ENCODE measurements around the gene ANKS1A. TPM values are rescaled to one million over a fixed set of nuclear protein-coding genes. Genes with fewer than 3 reads are reported as not detected.
A peak's percentile ranks its signal among the peaks of the same experiment; 100 is the strongest.

The ANKS1A gene
- total and polyA plus RNA-seq, 11 donors = 11.0 to 49.5 (median 29.3) TPM

GRCh38 chr6:35023091-35024000 is 134.3 kb downstream of the ANKS1A start:
- no peak overlapping the region for H3K4me3 ChIP-seq

DNA sequence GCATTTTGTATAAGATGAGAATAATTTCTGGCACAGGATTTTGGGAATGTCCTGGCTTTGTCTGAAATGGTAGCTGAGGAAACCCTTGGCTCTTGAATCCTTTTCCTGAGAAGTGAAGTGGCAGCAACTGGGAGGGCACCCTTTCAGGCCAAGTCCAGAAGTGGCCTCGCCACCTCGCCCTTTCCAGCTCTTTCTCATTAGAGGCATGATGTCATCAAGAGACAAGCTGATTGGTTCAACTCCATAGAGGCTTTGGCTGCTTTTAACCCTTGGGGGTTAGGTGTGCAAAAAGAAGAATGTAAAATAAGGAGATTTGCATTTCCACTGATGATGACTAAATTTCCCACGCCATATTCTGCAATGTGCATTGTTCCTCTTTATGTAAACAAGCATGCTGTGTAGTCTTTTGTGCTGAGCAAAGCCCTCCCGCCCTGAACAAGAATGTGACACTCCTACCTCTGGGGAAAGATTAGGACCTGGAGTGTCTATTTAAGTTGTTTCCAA is 135.5 kb downstream of the ANKS1A start:
- DNase-seq (peak in 4 of 5 donors; percentile 66 to 79 (median 72)), ATAC-seq (peak; percentile 85 to 91 (median 89))
- intact Hi-C loops (cut with DNase I) = no loop called here
- WGBS, 4 donors = 10 to 13% (median 10%) methylated on average over 4 of the region's 4 CpGs
- no peaks in the 10 kb centered on the region for H3K9me3 ChIP-seq
- H3K27me3 ChIP-seq = no peaks in the 10 kb centered on the region
- no peak for TF ChIP-seq POLR2A (IDR thresholded peaks at IDR 0.05)
- TF ChIP-seq, protein P1, sequence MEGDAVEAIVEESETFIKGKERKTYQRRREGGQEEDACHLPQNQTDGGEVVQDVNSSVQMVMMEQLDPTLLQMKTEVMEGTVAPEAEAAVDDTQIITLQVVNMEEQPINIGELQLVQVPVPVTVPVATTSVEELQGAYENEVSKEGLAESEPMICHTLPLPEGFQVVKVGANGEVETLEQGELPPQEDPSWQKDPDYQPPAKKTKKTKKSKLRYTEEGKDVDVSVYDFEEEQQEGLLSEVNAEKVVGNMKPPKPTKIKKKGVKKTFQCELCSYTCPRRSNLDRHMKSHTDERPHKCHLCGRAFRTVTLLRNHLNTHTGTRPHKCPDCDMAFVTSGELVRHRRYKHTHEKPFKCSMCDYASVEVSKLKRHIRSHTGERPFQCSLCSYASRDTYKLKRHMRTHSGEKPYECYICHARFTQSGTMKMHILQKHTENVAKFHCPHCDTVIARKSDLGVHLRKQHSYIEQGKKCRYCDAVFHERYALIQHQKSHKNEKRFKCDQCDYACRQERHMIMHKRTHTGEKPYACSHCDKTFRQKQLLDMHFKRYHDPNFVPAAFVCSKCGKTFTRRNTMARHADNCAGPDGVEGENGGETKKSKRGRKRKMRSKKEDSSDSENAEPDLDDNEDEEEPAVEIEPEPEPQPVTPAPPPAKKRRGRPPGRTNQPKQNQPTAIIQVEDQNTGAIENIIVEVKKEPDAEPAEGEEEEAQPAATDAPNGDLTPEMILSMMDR (IDR thresholded peaks at IDR 0.05) = no peak
- peaks cover 0 to 33% (median 3%) of the 10 kb centered on the region in 9 donors for H3K36me3 ChIP-seq
- H3K27ac ChIP-seq = peak overlapping the region; percentile 28 to 95 (median 78)
- H3K4me1 ChIP-seq = peaks cover 21 to 99% (median 86%) of the 10 kb centered on the region in 12 donors
- H3K4me3 ChIP-seq = peak overlapping the region in 4 of 12 donors; percentile 8 to 17 (median 9)

More at GRCh38 chr6:35023091-35024000, 134.3 kb downstream of the ANKS1A start:
- peaks cover 26 to 100% (median 87%) of the 10 kb centered on the region in 12 donors for H3K4me1 ChIP-seq
- TF ChIP-seq, protein P1 (IDR thresholded peaks at IDR 0.05) = no peak
- no peak for TF ChIP-seq POLR2A (IDR thresholded peaks at IDR 0.05)
- peaks cover 0 to 39% (median 3%) of the 10 kb centered on the region in 9 donors for H3K36me3 ChIP-seq
- intact Hi-C loops (cut with DNase I) = no loop called here
- no peaks in the 10 kb centered on the region for H3K9me3 ChIP-seq
- peak overlapping the region in 11 of 12 donors; percentile 28 to 95 (median 79) for H3K27ac ChIP-seq
- WGBS, 4 donors = 47 to 58% (median 52%) methylated on average over 5 of the region's 5 CpGs
- DNase-seq (no peak), ATAC-seq (no peak)
- no peaks in the 10 kb centered on the region for H3K27me3 ChIP-seq

- peak in 1 of 4 donors; percentile 13 for ATAC-seq
- DNase-seq = no peak
- 44 to 51% (median 49%) methylated on average over 11 of the region's 11 CpGs for WGBS, 4 donors
- peak overlapping the region in 11 of 12 donors; percentile 28 to 95 (median 79) for H3K27ac ChIP-seq
- peaks cover 0 to 33% (median 3%) of the 10 kb centered on the region in 9 donors for H3K36me3 ChIP-seq
- TF ChIP-seq POLR2A (IDR thresholded peaks at IDR 0.05) = no peak
- TF ChIP-seq, protein P1 (IDR thresholded peaks at IDR 0.05) = peak in 9 of 12 donors; percentile 14 to 52 (median 31)
- H3K4me3 ChIP-seq = peak overlapping the region in 5 of 12 donors; percentile 6 to 17 (median 9)
- intact Hi-C loops (cut with DNase I) = no loop called here
- peaks cover 20 to 99% (median 85%) of the 10 kb centered on the region in 12 donors for H3K4me1 ChIP-seq
- H3K9me3 ChIP-seq = no peaks in the 10 kb centered on the region
- no peaks in the 10 kb centered on the region for H3K27me3 ChIP-seq
Observed at GRCh38 chr6:35025232-35026188, 136.5 kb downstream of the ANKS1A start.
